Smooth muscle cell (in vitro differentiated cells): ENCODE measurements around the gene MUL1. TPM values are rescaled to one million over a fixed set of nuclear protein-coding genes. Genes with fewer than 3 reads are reported as not detected.

Experiments used
- DNase-seq: peaks from one replicate; lab custom pipeline; 2025; ENCODE audit not compliant: unreplicated experiment; lab: John Stamatoyannopoulos, UW
- H2AFZ ChIP-seq: fragments of 200-600 bp; sonication (generic); 2 replicates; pipeline ENCODE4 v1.6.0; 2016; ENCODE audit warnings: antibody characterized with exemption, low read depth, mild to moderate bottlenecking
- H3F3A ChIP-seq: fragments of 200-600 bp; sonication (generic); 2 replicates; pipeline ENCODE4 v1.6.0; 2017; ENCODE audit warnings: antibody characterized with exemption, low read depth
- H3K27ac ChIP-seq: fragments of 200-600 bp; sonication (generic); 2 replicates; pipeline ENCODE4 v1.5.1; 2016; ENCODE audit warnings: low read depth, mild to moderate bottlenecking
- H3K27me3 ChIP-seq: fragments of 200-600 bp; sonication (generic); 2 replicates; pipeline ENCODE4 v1.6.1; 2016; ENCODE audit warnings: low read depth, mild to moderate bottlenecking
- H3K36me3 ChIP-seq: fragments of 200-600 bp; sonication (generic); 2 replicates; pipeline ENCODE4 v1.5.1; 2016; ENCODE audit warnings: low read depth
- H3K4me1 ChIP-seq: fragments of 200-600 bp; sonication (generic); 2 replicates; pipeline ENCODE4 v1.5.1; 2016; ENCODE audit warnings: low read depth
- H3K4me2 ChIP-seq: fragments of 200-600 bp; sonication (generic); 2 replicates; pipeline ENCODE4 v1.6.0; 2016; ENCODE audit warnings: mild to moderate bottlenecking
- H3K4me3 ChIP-seq: fragments of 200-600 bp; sonication (generic); 2 replicates; pipeline ENCODE4 v1.5.1; 2016; ENCODE audit warnings: mild to moderate bottlenecking
- H3K79me2 ChIP-seq: fragments of 200-600 bp; sonication (generic); 2 replicates; pipeline ENCODE4 v1.6.0; 2016; ENCODE audit warnings: low read depth, mild to moderate bottlenecking
- H3K9ac ChIP-seq: fragments of 200-600 bp; sonication (generic); 2 replicates; pipeline ENCODE4 v1.6.0; 2016; ENCODE audit warnings: low read depth
- H3K9me3 ChIP-seq: fragments of 200-600 bp; sonication (generic); replicated peaks from 2 replicates; pipeline ENCODE4 v1.5.1; 2016; ENCODE audit warnings: low read depth
- H4K20me1 ChIP-seq: fragments of 200-600 bp; sonication (generic); 2 replicates; pipeline ENCODE4 v1.6.0; 2016; ENCODE audit warnings: low read depth
- WGBS: methylation state at CpG from one replicate; pipeline ENCODE4 v1.1.7; 2016; ENCODE audit warnings: low lambda C conversion rate; 5-methylcytosine and 5-hydroxymethylcytosine counted together
- polyA plus RNA-seq: library from polyadenylated mRNA; unstranded; fragments of >200 nt; fragmentation: Nextera tagmentation; extraction: Ambion mirVana; gene quantifications from 2 replicates; pipeline ENCODE4 v1.2.1, GENCODE V29; 2016
- total RNA-seq: library from RNA; depleted of rRNA; stranded (reverse); fragments of >200 nt; gene quantifications from 2 replicates; pipeline ENCODE4 v1.2.3, GENCODE V29; 2014
- TF ChIP-seq, protein P1 (sequence below): fragments of 200-600 bp; sonication (generic); IDR thresholded peaks from 2 replicates; pipeline ENCODE4 v1.5.1; 2017; ENCODE audit warnings: borderline replicate concordance, mild to moderate bottlenecking, antibody characterized with exemption; ENCODE audit not compliant: insufficient read depth, poor library complexity, severe bottlenecking

MUL1 gene
- total and polyA plus RNA-seq, 2 experiments from 2014 or later = 38.7 to 42.4 TPM

DNA sequence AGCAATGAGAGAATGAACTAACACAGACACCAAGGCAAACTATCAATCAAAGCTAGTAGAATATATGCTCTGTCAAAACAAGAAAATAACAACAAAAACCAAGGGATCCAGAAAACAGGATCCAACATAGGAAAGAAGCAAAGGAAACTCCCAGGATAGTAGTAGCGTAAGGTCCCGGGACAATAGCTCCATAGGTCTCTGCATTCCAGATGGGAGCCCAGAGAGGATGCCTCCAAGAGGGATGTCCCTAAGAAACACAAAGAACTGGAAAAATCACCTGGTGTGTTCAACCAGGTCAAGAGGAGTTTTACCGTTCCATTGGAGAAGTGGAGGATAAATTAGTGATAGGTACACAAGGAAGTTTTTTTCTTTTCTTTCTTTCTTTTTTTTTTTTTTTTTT is 38.7 kb upstream of the MUL1 start:
- 84% methylated on average over 3 of the region's 3 CpGs for WGBS
- no peak overlapping the region for H3K27ac ChIP-seq
- no peak overlapping the region for H3K9ac ChIP-seq
- TF ChIP-seq, protein P1, sequence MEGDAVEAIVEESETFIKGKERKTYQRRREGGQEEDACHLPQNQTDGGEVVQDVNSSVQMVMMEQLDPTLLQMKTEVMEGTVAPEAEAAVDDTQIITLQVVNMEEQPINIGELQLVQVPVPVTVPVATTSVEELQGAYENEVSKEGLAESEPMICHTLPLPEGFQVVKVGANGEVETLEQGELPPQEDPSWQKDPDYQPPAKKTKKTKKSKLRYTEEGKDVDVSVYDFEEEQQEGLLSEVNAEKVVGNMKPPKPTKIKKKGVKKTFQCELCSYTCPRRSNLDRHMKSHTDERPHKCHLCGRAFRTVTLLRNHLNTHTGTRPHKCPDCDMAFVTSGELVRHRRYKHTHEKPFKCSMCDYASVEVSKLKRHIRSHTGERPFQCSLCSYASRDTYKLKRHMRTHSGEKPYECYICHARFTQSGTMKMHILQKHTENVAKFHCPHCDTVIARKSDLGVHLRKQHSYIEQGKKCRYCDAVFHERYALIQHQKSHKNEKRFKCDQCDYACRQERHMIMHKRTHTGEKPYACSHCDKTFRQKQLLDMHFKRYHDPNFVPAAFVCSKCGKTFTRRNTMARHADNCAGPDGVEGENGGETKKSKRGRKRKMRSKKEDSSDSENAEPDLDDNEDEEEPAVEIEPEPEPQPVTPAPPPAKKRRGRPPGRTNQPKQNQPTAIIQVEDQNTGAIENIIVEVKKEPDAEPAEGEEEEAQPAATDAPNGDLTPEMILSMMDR = no peak
- H3K27me3 ChIP-seq = peaks cover 65% of the 10 kb centered on the region
- H3K79me2 ChIP-seq = no peaks in the 10 kb centered on the region
- no peak for DNase-seq
- no peak overlapping the region for H2AFZ ChIP-seq
- H4K20me1 ChIP-seq = no peaks in the 10 kb centered on the region
- no peaks in the 10 kb centered on the region for H3K36me3 ChIP-seq
- no peak overlapping the region for H3K4me3 ChIP-seq
- no peaks in the 10 kb centered on the region for H3K9me3 ChIP-seq
- H3K4me1 ChIP-seq = no peaks in the 10 kb centered on the region
- H3K4me2 ChIP-seq = no peak overlapping the region
- H3F3A ChIP-seq = no peaks in the 10 kb centered on the region

DNA sequence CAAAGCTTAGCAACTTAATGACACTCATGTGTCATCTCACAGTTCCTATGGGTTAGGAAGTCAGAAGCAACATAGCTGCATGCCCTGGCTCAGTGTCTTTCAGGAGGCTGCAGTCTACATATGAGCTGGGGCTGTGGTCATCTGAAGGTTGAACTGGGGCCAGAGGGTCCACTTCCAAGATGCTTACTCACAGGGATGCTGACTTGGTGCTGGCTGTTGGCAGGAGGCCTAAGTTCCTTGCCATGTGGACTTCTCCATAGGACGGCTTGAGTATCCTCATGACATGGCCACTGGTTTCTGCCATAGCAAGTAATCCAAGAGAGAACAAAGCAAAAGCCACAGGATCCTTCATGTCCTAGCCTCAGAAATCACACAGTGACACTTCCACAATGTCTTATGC is 32.3 kb upstream of the MUL1 start:
- WGBS = 92% methylated on average over 1 of the region's 1 CpG
- no peak for DNase-seq
- H3F3A ChIP-seq = no peaks in the 10 kb centered on the region

DNA sequence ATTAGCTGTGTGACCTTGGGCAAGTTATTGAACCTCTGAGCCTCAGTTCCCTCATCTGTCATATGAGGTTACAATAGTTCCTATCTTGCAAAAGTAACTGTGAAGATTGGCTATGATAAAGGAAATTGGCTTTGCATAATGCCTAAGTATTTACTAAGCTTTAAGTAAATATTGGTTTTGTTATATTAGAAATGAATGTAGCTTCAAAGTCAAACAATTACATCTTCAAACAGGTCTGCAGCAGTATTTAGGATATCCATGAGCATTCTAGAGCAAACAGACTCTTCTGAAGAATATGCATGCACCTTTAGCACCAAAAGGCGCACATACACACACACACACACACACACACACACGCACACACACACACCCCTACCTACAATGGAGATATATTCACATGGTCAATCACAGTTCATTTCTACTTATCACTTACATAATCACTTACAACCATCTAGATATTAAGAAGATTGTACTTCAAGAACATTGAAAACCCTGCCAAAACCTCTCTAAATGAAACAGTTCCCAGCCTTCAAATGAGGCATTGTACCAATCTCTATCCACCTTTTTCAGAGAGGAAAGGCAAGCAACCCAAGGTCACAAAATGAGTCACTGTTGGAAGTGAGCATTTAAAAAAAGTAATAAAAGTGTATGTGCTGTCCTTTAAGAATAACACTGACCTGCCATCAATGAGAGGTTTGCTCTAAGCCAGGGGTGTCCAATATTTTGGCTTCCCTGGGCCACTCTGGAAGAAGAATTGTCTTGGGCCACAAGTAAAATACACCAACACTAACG is 31.0 kb upstream of the MUL1 start:
- no peak overlapping the region for H3K27ac ChIP-seq
- no peak overlapping the region for H3K9ac ChIP-seq
- H3F3A ChIP-seq = no peaks in the 10 kb centered on the region
- H3K4me1 ChIP-seq = no peaks in the 10 kb centered on the region
- no peak overlapping the region for H3K4me2 ChIP-seq
- H2AFZ ChIP-seq = no peak overlapping the region
- no peak overlapping the region for H3K4me3 ChIP-seq
- WGBS = 61% methylated on average over 3 of the region's 3 CpGs
- TF ChIP-seq, protein P1 = no peak
- H3K36me3 ChIP-seq = no peaks in the 10 kb centered on the region
- no peaks in the 10 kb centered on the region for H3K79me2 ChIP-seq
- no peaks in the 10 kb centered on the region for H3K9me3 ChIP-seq
- no peaks in the 10 kb centered on the region for H4K20me1 ChIP-seq
- H3K27me3 ChIP-seq = peaks cover 82% of the 10 kb centered on the region
- DNase-seq = no peak

More for the DNA sequence above, 32.3 kb upstream of the MUL1 start:
- H3K27me3 ChIP-seq = peaks cover 84% of the 10 kb centered on the region
- H3K9ac ChIP-seq = no peak overlapping the region
- H3K36me3 ChIP-seq = no peaks in the 10 kb centered on the region
- H3K9me3 ChIP-seq = no peaks in the 10 kb centered on the region
- no peaks in the 10 kb centered on the region for H3K79me2 ChIP-seq
- no peaks in the 10 kb centered on the region for H4K20me1 ChIP-seq
- H3K4me1 ChIP-seq = no peaks in the 10 kb centered on the region
- H3K27ac ChIP-seq = no peak overlapping the region
- H2AFZ ChIP-seq = no peak overlapping the region
- H3K4me3 ChIP-seq = no peak overlapping the region
- TF ChIP-seq, protein P1 = no peak
- no peak overlapping the region for H3K4me2 ChIP-seq

DNA sequence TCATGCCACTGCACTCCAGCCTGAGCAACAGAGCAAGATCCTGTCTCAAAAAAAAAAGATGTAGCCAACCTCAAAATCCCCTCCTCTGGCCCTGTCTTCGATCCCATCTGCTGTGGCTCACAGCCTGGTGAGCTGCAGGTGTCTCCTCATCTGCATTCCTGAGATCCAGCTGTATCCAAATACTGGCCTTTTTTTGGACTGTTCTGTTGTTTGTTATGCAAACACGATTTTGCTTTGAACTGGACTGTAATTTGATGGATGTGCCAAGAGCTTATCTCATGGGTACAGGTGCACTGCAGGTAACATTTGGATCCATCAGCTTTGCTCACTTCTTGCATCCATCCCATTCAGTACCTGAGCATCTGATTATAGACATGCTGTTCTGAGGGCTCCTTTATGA is 30.3 kb upstream of the MUL1 start:
- 47% methylated on average over 2 of the region's 2 CpGs for WGBS

More for the DNA sequence above, 30.3 kb upstream of the MUL1 start:
- no peak for DNase-seq
- Histone ChIP-seq H3F3A (no peaks in the 10 kb centered on the region), H3K9ac (no peak overlapping the region), H3K4me1 (no peaks in the 10 kb centered on the region), H3K27me3 (peaks cover 75% of the 10 kb centered on the region), H3K4me2 (no peak overlapping the region), H3K36me3 (no peaks in the 10 kb centered on the region), H2AFZ (no peak overlapping the region), H3K4me3 (no peak overlapping the region), H3K27ac (no peak overlapping the region), H3K79me2 (no peaks in the 10 kb centered on the region), H3K9me3 (no peaks in the 10 kb centered on the region), H4K20me1 (no peaks in the 10 kb centered on the region)
- TF ChIP-seq, protein P1 = no peak
